ENCODE measurements around the gene NIPAL3. TPM values are rescaled to one million over a fixed set of nuclear protein-coding genes. Genes with fewer than 3 reads are reported as not detected.

The NIPAL3 gene
- total RNA-seq, 3 donors from 2014 or later (not counting 1 experiment from before 2014, with no cell fraction given) = 16.6 to 31.9 (median 29.4) TPM

GRCh38 chr1:24393892-24394291 is 21.7 kb upstream of the NIPAL3 start:
- H3K36me3 ChIP-seq (ENCODE audit: control insufficient read depth, insufficient read depth, low read length) = no peaks in the 10 kb centered on the region
- intact Hi-C loops (cut with micrococcal nuclease) = no loop called here
- DNase-seq = no peak
- no peak for ATAC-seq
- no peak overlapping the region for H3K4me3 ChIP-seq (ENCODE audit: low read length)
- H3K9me3 ChIP-seq (ENCODE audit: control insufficient read depth, insufficient read depth, low read length) = no peaks in the 10 kb centered on the region
- H3K27me3 ChIP-seq (ENCODE audit: control insufficient read depth, insufficient read depth, low read length) = no peaks in the 10 kb centered on the region
- H3K4me1 ChIP-seq (ENCODE audit: control insufficient read depth, insufficient read depth, low read length) = peaks cover 8% of the 10 kb centered on the region
- 85% methylated on average over 6 of the region's 6 CpGs for WGBS (ENCODE audit: insufficient coverage)
- H3K27ac ChIP-seq (ENCODE audit: low read length) = no peak overlapping the region
- Mint-ChIP-seq H3K36me3 (no peaks in the 10 kb centered on the region), H3K27ac (no peak overlapping the region), H3K4me3 (no peak overlapping the region), H3K4me1 (peaks cover 6 to 8% of the 10 kb centered on the region in 2 donors), H3K27me3 (ENCODE audit: low read depth in 2 of 2) (peaks cover 6 to 37% of the 10 kb centered on the region in 2 donors), H3K9me3 (no peaks in the 10 kb centered on the region)
- TF ChIP-seq, protein P1, sequence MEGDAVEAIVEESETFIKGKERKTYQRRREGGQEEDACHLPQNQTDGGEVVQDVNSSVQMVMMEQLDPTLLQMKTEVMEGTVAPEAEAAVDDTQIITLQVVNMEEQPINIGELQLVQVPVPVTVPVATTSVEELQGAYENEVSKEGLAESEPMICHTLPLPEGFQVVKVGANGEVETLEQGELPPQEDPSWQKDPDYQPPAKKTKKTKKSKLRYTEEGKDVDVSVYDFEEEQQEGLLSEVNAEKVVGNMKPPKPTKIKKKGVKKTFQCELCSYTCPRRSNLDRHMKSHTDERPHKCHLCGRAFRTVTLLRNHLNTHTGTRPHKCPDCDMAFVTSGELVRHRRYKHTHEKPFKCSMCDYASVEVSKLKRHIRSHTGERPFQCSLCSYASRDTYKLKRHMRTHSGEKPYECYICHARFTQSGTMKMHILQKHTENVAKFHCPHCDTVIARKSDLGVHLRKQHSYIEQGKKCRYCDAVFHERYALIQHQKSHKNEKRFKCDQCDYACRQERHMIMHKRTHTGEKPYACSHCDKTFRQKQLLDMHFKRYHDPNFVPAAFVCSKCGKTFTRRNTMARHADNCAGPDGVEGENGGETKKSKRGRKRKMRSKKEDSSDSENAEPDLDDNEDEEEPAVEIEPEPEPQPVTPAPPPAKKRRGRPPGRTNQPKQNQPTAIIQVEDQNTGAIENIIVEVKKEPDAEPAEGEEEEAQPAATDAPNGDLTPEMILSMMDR (IDR thresholded peaks at IDR 0.05) = no peak

DNA sequence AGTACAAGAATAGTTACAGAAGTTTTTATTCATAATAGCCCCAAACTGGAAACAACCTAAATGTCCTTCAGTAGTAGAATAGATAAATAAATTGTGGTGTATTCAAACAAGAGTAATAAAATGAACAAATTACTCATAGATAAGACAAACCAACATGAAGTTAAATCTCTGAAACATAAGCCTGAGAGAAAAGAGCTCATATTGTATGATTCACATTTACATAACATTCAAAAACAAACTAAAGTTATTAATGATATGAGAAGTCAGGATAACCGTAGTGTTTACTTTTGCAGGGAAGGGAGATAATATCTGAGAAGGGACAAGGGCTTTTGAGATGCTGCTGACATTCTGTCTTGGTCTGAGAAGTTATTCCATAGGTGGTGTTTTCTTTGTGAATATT is 15.5 kb upstream of the NIPAL3 start:
- no peak overlapping the region for H3K27ac Mint-ChIP-seq
- TF ChIP-seq, protein P1 (IDR thresholded peaks at IDR 0.05) = no peak
- H3K9me3 Mint-ChIP-seq = no peaks in the 10 kb centered on the region
- 83% methylated on average over 1 of the region's 1 CpG for WGBS (ENCODE audit: insufficient coverage)
- Histone ChIP-seq H3K4me1 (ENCODE audit: control insufficient read depth, insufficient read depth, low read length) (no peaks in the 10 kb centered on the region), H3K27me3 (ENCODE audit: control insufficient read depth, insufficient read depth, low read length) (no peaks in the 10 kb centered on the region), H3K36me3 (ENCODE audit: control insufficient read depth, insufficient read depth, low read length) (no peaks in the 10 kb centered on the region), H3K27ac (ENCODE audit: low read length) (no peak overlapping the region), H3K4me3 (ENCODE audit: low read length) (no peak overlapping the region), H3K9me3 (ENCODE audit: control insufficient read depth, insufficient read depth, low read length) (no peaks in the 10 kb centered on the region)
- H3K4me3 Mint-ChIP-seq = no peak overlapping the region
- no peaks in the 10 kb centered on the region for H3K4me1 Mint-ChIP-seq
- H3K27me3 Mint-ChIP-seq (ENCODE audit: low read depth in 2 of 2) = peaks cover 0 to 14% of the 10 kb centered on the region in 2 donors
- no peaks in the 10 kb centered on the region for H3K36me3 Mint-ChIP-seq
- DNase-seq (no peak), ATAC-seq (no peak)
- intact Hi-C loops (cut with micrococcal nuclease) = no loop called here

DNA sequence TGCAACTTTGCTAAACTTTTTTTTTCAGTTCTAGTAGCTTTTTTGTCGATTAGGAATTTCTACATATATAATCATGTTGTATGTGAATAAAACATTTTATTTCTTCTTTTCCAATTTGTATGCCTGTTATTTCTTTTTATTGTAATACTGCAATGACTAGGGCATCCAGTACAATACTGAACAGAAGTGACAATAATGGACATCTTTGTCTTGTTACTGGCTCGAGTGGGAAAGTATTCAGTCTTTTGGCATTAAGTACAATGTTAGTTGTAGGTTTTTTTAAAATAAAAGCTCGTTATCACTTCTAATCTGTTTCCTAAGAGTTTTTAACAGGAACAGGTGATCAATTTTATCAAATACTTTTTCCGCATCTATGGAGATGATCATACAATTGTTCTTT is 11.8 kb upstream of the NIPAL3 start:
- TF ChIP-seq, protein P1 (IDR thresholded peaks at IDR 0.05) = no peak
- Histone ChIP-seq H3K27me3 (ENCODE audit: control insufficient read depth, insufficient read depth, low read length) (no peaks in the 10 kb centered on the region), H3K4me1 (ENCODE audit: control insufficient read depth, insufficient read depth, low read length) (no peaks in the 10 kb centered on the region), H3K4me3 (ENCODE audit: low read length) (no peak overlapping the region), H3K9me3 (ENCODE audit: control insufficient read depth, insufficient read depth, low read length) (no peaks in the 10 kb centered on the region), H3K27ac (ENCODE audit: low read length) (no peak overlapping the region), H3K36me3 (ENCODE audit: control insufficient read depth, insufficient read depth, low read length) (no peaks in the 10 kb centered on the region)
- no peaks in the 10 kb centered on the region for H3K9me3 Mint-ChIP-seq
- H3K27me3 Mint-ChIP-seq (ENCODE audit: low read depth in 2 of 2) = peaks cover 3 to 28% of the 10 kb centered on the region in 2 donors
- no peaks in the 10 kb centered on the region for H3K4me1 Mint-ChIP-seq
- H3K27ac Mint-ChIP-seq = no peak overlapping the region
- DNase-seq (no peak), ATAC-seq (no peak)
- no peak overlapping the region for H3K4me3 Mint-ChIP-seq
- H3K36me3 Mint-ChIP-seq = no peaks in the 10 kb centered on the region
- whole genome bisulfite sequencing (ENCODE audit: insufficient coverage) = 83% methylated on average over 1 of the region's 4 CpGs
- intact Hi-C loops (cut with micrococcal nuclease) = no loop called here

- Histone ChIP-seq H3K27me3 (ENCODE audit: control insufficient read depth, insufficient read depth, low read length) (no peaks in the 10 kb centered on the region), H3K27ac (ENCODE audit: low read length) (no peak overlapping the region), H3K36me3 (ENCODE audit: control insufficient read depth, insufficient read depth, low read length) (no peaks in the 10 kb centered on the region), H3K4me3 (ENCODE audit: low read length) (no peak overlapping the region), H3K9me3 (ENCODE audit: control insufficient read depth, insufficient read depth, low read length) (no peaks in the 10 kb centered on the region), H3K4me1 (ENCODE audit: control insufficient read depth, insufficient read depth, low read length) (no peaks in the 10 kb centered on the region)
- 100% methylated on average over 1 of the region's 1 CpG for WGBS (ENCODE audit: insufficient coverage)
- Mint-ChIP-seq H3K27me3 (ENCODE audit: low read depth in 2 of 2) (peaks cover 3 to 31% of the 10 kb centered on the region in 2 donors), H3K27ac (no peak overlapping the region), H3K4me3 (no peak overlapping the region), H3K36me3 (no peaks in the 10 kb centered on the region), H3K4me1 (no peaks in the 10 kb centered on the region), H3K9me3 (no peaks in the 10 kb centered on the region)
- intact Hi-C loops (cut with micrococcal nuclease) = no loop called here
- TF ChIP-seq, protein P1 (IDR thresholded peaks at IDR 0.05) = no peak
- DNase-seq = no peak
- ATAC-seq = no peak
Measured at GRCh38 chr1:24406788-24407187, 8.8 kb upstream of the NIPAL3 start.

Measured in natural killer cell (primary cell).